ENCODE measurements around the gene CYREN.

CYREN gene

DNA sequence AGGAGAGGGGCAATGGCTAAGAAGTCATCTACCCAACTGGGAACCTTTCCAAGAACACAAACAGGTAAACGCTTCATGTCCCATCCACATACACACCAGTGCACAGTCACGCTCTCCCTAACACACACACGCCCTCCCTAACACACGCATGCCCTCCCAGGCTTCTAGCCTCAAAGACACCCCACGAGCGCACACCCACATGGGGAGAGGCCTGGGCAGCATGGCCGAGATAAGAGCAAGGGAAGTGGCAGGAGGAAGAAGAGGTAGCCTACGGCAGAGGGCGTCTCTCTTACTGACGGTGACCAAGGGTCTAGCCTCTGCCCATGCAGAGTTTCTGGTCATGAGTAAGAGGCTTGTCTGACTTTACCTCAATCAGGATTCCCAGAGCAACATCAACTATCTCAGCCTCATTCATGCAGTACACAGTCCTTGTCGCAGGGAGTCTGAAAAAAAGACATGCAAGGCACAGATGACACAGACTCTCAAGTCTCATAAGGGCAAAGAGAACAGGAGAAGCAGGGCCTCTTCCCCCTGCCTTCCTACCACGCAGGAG lies 3.1 kb downstream of the CYREN start:
- no peak for DNase-seq (ENCODE audit: low spot score)
- TF ChIP-seq, protein P1, sequence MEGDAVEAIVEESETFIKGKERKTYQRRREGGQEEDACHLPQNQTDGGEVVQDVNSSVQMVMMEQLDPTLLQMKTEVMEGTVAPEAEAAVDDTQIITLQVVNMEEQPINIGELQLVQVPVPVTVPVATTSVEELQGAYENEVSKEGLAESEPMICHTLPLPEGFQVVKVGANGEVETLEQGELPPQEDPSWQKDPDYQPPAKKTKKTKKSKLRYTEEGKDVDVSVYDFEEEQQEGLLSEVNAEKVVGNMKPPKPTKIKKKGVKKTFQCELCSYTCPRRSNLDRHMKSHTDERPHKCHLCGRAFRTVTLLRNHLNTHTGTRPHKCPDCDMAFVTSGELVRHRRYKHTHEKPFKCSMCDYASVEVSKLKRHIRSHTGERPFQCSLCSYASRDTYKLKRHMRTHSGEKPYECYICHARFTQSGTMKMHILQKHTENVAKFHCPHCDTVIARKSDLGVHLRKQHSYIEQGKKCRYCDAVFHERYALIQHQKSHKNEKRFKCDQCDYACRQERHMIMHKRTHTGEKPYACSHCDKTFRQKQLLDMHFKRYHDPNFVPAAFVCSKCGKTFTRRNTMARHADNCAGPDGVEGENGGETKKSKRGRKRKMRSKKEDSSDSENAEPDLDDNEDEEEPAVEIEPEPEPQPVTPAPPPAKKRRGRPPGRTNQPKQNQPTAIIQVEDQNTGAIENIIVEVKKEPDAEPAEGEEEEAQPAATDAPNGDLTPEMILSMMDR (IDR thresholded peaks at IDR 0.05; ENCODE audit: extremely low read depth, missing control alignments), result no peak

DNA sequence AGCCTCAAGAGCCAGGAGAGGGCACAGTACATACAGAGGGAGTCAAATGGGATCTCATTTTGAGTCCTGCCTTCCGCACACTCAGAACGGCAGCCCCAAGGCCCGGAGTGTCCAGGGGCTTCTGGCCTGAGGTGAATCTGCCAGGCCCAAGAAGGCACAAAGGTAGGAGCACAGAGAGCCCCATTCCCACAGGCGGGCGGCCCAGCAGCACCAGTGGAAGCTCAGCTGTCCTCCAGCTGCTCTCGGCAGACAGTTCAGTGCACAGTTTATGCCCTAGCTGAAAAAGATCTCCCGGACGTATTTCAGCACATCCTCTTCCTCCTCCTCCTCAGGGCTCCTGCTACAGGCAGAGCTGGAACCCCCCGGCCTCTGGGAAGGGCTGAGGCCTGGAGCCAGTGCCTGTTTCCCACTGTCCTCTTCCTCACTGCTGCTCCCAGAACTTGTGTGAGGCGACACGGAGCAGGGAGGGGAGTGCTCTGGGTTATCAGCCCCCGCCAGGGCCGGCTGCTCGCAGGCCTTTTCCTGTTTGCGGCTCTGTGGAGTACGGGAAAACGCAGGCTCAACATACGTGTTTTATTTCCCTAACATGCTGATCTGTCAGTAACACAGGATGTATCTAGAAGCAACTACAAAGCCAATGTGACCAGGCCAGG lies 4.0 kb downstream of the CYREN start:
- no peak for DNase-seq (ENCODE audit: low spot score)
- TF ChIP-seq, protein P1 (IDR thresholded peaks at IDR 0.05; ENCODE audit: extremely low read depth, missing control alignments), result no peak

DNA sequence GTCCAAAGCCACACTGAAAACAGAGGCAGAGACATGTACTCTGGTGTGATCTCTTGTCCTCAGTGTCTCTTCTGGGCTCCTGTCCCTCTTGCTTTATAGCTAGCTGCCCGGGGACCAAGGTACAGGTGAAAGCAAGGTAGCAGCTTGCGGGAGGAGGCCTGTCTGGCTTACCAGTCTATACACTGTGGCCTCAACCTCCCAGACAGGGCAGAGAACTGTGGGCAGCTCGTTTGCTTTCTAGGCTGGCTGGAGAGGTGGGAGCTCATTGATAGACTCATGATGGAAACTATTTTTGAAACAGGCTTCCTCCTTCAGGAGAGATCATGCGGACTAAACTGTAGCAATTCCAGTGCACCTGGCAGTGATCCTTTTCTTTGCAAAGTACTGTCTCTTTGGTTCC lies 4.6 kb downstream of the CYREN start:
- DNase-seq (ENCODE audit: low spot score), result no peak
- TF ChIP-seq, protein P1 (IDR thresholded peaks at IDR 0.05; ENCODE audit: extremely low read depth, missing control alignments), result no peak

DNA sequence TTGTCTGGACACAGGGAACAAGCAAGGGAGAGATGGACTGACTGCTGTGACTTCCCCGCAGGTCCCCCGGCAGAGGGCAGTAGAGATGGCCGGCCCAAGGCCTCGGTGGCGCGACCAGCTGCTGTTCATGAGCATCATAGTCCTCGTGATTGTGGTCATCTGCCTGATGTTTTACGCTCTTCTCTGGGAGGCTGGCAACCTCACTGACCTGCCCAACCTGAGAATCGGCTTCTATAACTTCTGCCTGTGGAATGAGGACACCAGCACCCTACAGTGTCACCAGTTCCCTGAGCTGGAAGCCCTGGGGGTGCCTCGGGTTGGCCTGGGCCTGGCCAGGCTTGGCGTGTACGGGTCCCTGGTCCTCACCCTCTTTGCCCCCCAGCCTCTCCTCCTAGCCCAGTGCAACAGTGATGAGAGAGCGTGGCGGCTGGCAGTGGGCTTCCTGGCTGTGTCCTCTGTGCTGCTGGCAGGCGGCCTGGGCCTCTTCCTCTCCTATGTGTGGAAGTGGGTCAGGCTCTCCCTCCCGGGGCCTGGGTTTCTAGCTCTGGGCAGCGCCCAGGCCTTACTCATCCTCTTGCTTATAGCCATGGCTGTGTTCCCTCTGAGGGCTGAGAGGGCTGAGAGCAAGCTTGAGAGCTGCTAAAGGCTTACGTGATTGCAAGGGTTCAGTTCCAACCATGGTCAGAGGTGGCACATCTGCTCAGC lies 6.0 kb downstream of the CYREN start:
- no peak for DNase-seq (ENCODE audit: low spot score)
- TF ChIP-seq, protein P1 (IDR thresholded peaks at IDR 0.05; ENCODE audit: extremely low read depth, missing control alignments), result no peak

DNA sequence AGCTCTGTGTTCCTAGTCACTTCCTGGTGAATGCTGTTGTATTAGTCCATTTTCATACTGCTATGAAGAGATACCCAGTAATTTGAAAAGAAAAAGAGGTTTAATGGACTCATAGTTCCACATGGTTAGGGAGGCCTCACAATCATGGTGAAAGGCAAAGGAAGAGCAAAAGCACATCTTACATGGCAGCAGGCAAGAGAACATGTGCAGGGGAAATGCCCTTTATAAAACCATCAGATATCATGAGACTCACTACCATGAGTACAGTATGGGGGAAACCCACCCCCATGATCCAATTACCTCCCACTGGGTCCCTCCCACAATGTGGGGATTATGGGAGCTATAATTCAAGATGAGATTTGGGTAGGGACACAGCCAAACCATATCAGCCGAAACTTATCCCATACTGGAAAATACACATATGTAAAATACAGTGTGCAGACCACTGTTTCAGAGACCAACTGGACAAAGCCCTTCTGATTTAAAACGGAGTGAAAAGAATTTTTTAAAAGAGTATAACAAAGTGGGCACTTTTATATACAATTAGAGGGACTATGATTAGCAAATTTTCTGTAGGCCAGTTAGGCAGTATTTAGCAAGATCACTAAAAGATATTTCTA lies 8.0 kb downstream of the CYREN start:
- TF ChIP-seq, protein P1 (IDR thresholded peaks at IDR 0.05; ENCODE audit: extremely low read depth, missing control alignments), result no peak
- DNase-seq (ENCODE audit: low spot score), result no peak

DNA sequence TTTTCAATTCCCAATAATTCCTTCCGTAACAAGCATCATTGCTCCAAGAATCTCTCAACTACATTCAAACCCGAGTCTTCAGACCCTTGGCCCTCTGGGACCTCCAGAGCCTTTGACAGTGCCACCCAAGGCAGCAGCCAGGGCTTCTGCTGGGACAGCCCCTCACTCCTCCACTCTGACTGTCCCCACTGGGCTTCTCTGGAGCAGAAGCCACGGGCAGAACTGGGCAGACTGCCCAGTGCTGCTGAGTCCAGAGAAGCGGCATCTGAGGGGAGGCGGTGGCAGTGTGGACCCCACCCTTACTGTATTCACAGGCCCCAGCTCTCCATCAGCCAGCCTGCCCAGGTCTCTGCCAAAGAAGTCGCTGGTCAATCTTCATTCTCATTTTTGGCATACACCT lies 8.8 kb downstream of the CYREN start:
- TF ChIP-seq, protein P1 (IDR thresholded peaks at IDR 0.05; ENCODE audit: extremely low read depth, missing control alignments), result no peak
- DNase-seq (ENCODE audit: low spot score), result no peak

Measured in GM20000 (cell line).